Spinal cord (tissue), 10 donors: Measurements from ENCODE around the gene JAKMIP2. TPM values are rescaled to one million over a fixed set of nuclear protein-coding genes. Genes with fewer than 3 reads are reported as not detected.

ENCODE experiments used
- DNase-seq, 6 donors: peaks; one replicate each; pipeline versions ENCODE4 v3.0.0 to v3.0.0-alpha.2; 2013 to 2015; ENCODE audit warnings: low spot score in 6 of 6, low read depth in 4 of 6
- H3K27ac ChIP-seq: one replicate; pipeline ENCODE4 v1.5.1; 2013; ENCODE audit warnings: low read depth, low read length, control low read depth
- H3K27me3 ChIP-seq: one replicate; pipeline ENCODE4 v1.6.1; 2013; ENCODE audit warnings: low read length; ENCODE audit not compliant: control insufficient read depth, insufficient read depth
- H3K36me3 ChIP-seq: one replicate; pipeline ENCODE4 v1.6.1; 2013; ENCODE audit warnings: low read length; ENCODE audit not compliant: control insufficient read depth, insufficient read depth
- H3K4me1 ChIP-seq: one replicate; pipeline ENCODE4 v1.6.1; 2013; ENCODE audit warnings: low read length; ENCODE audit not compliant: control insufficient read depth, insufficient read depth
- H3K4me3 ChIP-seq: one replicate; pipeline ENCODE4 v1.5.1; 2013; ENCODE audit warnings: low read depth, low read length, control low read depth
- H3K9me3 ChIP-seq: one replicate; pipeline ENCODE4 v1.6.1; 2013; ENCODE audit warnings: low read length; ENCODE audit not compliant: control insufficient read depth, insufficient read depth
- whole genome bisulfite sequencing: methylation state at CpG from one replicate; pipeline ENCODE4 v1.1.5; 2013; ENCODE audit warnings: missing lambda C conversion rate; ENCODE audit not compliant: insufficient coverage; 5-methylcytosine and 5-hydroxymethylcytosine counted together
- polyA plus RNA-seq, 2 donors: library from polyadenylated mRNA; unstranded; fragments of 120-200 nt; gene quantifications; one replicate each; pipeline ENCODE4 v1.2.1, GENCODE V29; 2013; ENCODE audit not compliant: insufficient read length in 2 of 2
- total RNA-seq, 2 donors: library from RNA; depleted of rRNA in 1 of 2; stranded (reverse); fragments of 120-200 nt in 1 of 2; fragments of >200 nt in 1 of 2; gene quantifications; one replicate each; pipeline versions ENCODE4 v1.2.3 to v1.2.4, GENCODE V29; 2013 to 2014
- donor health status: healthy.

Gene JAKMIP2
- total and polyA plus RNA-seq, 4 donors, result 31.0 to 45.7 (median 32.2) TPM

- Histone ChIP-seq H3K4me1 (no peaks in the 10 kb centered on the region), H3K36me3 (no peaks in the 10 kb centered on the region), H3K4me3 (no peak overlapping the region), H3K27ac (no peak overlapping the region), H3K27me3 (no peaks in the 10 kb centered on the region), H3K9me3 (no peaks in the 10 kb centered on the region)
- WGBS, result no CpG with 5 or more reads among the region's 3 CpGs
- no peak for DNase-seq
These were observed 234.8 kb downstream of the JAKMIP2 start for GRCh38 chr5:147547730-147548129.

DNA sequence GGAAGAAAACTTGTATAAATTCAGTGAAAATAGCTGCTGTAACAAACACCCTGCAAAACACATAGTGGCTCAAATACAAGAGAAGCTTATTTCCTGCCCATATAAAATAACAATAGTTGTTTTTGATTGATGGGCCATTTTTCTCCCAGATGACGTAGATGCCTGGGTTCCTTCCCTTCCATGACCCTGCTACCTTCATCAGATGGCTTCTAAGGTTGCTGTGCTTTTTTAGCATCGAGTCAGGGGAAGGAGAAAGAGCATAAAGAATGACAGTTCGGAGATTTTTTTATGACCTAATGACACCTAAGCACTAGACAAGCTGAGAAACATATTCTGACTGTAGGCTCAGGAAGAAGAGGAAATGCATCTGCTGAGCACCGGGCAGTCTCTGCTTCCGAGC, 238.0 kb downstream of the JAKMIP2 start:
- no peaks in the 10 kb centered on the region for H3K36me3 ChIP-seq
- H3K4me1 ChIP-seq, result no peaks in the 10 kb centered on the region
- no CpG with 5 or more reads among the region's 5 CpGs for WGBS
- H3K4me3 ChIP-seq, result no peak overlapping the region
- H3K27me3 ChIP-seq, result no peaks in the 10 kb centered on the region
- H3K9me3 ChIP-seq, result no peaks in the 10 kb centered on the region
- no peak overlapping the region for H3K27ac ChIP-seq
- no peak for DNase-seq

DNA sequence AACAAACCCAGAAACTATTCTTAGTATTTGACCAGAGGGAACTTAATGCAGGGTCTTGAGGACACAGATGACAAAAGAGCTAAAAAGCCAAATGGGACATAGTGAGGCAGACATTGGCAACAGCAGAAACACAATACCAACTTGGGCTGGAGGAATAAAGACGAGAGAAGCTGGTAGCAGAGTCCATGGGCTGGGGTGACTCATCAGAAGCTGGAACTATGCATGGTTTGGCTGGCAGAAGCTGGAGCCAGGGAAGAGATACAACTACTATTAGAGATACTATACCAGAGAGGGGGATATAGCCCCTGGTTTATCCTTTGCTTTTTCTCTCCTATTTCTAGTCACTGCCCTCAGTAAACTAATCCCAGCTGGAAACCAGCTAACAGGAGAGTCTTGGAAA, 243.5 kb downstream of the JAKMIP2 start:
- H3K36me3 ChIP-seq, result no peaks in the 10 kb centered on the region
- no peaks in the 10 kb centered on the region for H3K27me3 ChIP-seq
- H3K9me3 ChIP-seq, result no peaks in the 10 kb centered on the region
- no CpG with 5 or more reads among the region's 1 CpG for WGBS
- DNase-seq, result no peak
- no peak overlapping the region for H3K4me3 ChIP-seq
- H3K4me1 ChIP-seq, result no peaks in the 10 kb centered on the region
- no peak overlapping the region for H3K27ac ChIP-seq

DNA sequence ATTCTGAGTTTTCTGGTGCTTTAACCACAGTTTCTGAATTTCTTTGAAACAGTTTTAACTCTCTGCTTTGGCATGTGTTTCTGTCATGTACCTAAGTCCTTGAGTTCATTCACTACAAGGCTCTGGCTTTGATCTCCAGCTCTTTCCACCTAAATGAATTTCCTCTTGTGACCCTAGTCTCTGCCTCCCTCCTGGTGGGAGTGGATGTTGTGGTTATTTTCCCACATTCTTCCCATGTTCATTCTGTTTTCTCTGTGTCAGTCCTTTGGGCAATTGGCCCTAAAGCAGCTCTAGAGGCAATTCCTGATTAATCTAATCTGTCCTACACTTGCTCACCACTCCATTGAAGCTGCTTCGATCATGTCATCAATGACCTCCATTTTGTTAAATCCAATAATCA, 244.3 kb downstream of the JAKMIP2 start:
- WGBS, result 80% methylated on average over 1 of the region's 1 CpG
- Histone ChIP-seq H3K36me3 (no peaks in the 10 kb centered on the region), H3K4me1 (no peaks in the 10 kb centered on the region)

More for the DNA sequence above, 244.3 kb downstream of the JAKMIP2 start:
- no peak for DNase-seq
- Histone ChIP-seq H3K9me3 (no peaks in the 10 kb centered on the region), H3K4me3 (no peak overlapping the region), H3K27ac (no peak overlapping the region), H3K27me3 (no peaks in the 10 kb centered on the region)

Other genes starting within 250 kb of the JAKMIP2 start
- not detected for gene SPINK1, start 48.9 kb upstream of the JAKMIP2 start, total RNA-seq
- under 1 TPM in 1 of 2 donors, not detected in 1; 0.35 TPM for gene SPINK1, start 48.9 kb upstream of the JAKMIP2 start, polyA plus RNA-seq
- not detected for gene SCGB3A2, start 96.0 kb upstream of the JAKMIP2 start, total RNA-seq
- gene SCGB3A2, start 96.0 kb upstream of the JAKMIP2 start, polyA plus RNA-seq, result under 1 TPM in 1 of 2 donors, not detected in 1; 0.54 TPM
- not detected for gene C5orf46, start 123.8 kb upstream of the JAKMIP2 start, total RNA-seq
- not detected for gene C5orf46, start 123.8 kb upstream of the JAKMIP2 start, polyA plus RNA-seq